GM18907 (cell line): ENCODE data around the gene UNCX.
"Not testable (repeated sequence)": the region's sequence is repeated elsewhere in the genome, so short reads cannot be mapped to it uniquely, and the experiment has no call there.

Experiments
- ATAC-seq: cut with Tn5 transposase; IDR thresholded peaks from one replicate; pipeline ENCODE4 v1.9.1; 2021; ENCODE audit warnings: mild to moderate bottlenecking, moderate library complexity; ENCODE audit not compliant: unreplicated experiment

The UNCX gene

GRCh38 chr7:1255080-1255816 lies 22.6 kb downstream of the UNCX start:
- ATAC-seq, result no peak

GRCh38 chr7:1255817-1256340 lies 23.2 kb downstream of the UNCX start:
- ATAC-seq, result no peak

- no peak for ATAC-seq
Measured at GRCh38 chr7:1256621-1257020, 23.9 kb downstream of the UNCX start.

DNA sequence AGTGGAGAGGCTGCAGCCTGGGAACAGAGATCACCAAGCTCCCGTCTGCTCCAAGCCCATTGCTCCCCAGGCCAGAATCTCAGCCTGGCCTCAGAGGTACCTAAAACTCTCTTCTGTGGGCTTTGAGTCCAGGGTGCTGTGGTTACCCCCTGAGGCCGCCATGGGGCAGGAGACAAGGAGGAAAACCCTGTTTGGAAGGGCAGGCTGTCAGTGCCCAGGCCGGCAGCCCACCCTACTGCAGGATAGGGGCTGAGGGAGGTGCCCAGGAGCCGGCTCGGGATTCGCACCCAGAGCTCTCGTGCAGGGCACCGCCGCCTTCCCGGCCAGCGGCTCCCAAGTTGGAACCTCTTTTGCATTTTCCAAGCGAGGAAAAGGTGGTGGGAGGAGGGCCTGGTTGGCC lies 24.5 kb downstream of the UNCX start:
- no peak for ATAC-seq

DNA sequence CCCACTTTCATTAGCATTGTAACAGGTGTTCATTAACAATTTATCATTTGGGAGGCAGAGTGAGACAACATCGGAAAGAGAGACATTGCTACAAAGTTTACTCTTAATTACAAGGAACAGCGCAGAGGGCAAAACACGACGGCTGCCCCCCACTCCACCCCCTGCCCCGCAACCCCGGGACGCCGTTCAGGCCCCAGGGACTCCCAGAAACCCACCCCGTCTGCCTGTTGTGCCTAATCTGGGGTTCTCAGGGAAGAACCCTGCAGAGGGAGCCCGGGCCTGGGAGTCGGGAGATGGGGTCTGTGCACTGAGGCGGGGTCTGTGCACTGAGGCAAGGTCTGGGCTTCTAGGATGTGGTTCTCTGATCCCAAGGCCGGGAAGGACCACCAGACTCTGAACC lies 25.2 kb downstream of the UNCX start:
- no peak for ATAC-seq

GRCh38 chr7:1259621-1260243 lies 27.1 kb downstream of the UNCX start:
- ATAC-seq, result no peak

- ATAC-seq, result no peak
Measured at GRCh38 chr7:1260244-1260635, 27.6 kb downstream of the UNCX start.

DNA sequence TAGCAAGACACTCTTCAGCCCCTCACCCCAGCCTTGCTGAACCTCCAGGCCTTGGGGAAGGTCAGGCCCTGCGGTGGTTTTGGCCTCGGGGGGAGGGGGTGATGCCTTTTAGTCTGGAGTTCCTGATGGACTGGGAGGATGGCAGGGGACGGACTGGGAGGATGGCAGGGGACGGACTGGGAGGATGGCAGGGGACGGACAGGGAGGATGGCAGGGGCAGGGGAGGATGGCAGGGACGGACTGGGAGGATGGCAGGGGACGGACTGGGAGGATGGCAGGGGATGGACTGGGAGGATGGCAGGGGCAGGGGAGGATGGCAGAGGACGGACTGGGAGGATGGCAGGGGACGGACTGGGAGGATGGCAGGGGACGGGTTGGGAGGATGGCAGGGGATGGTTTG lies 28.4 kb downstream of the UNCX start:
- ATAC-seq, result not testable (repeated sequence)

GRCh38 chr7:1262441-1262840 lies 29.8 kb downstream of the UNCX start:
- no peak for ATAC-seq

- no peak for ATAC-seq
Measured at GRCh38 chr7:1263391-1263951, 30.8 kb downstream of the UNCX start.

- ATAC-seq, result no peak
Measured at GRCh38 chr7:1264345-1265280, 31.9 kb downstream of the UNCX start.

DNA sequence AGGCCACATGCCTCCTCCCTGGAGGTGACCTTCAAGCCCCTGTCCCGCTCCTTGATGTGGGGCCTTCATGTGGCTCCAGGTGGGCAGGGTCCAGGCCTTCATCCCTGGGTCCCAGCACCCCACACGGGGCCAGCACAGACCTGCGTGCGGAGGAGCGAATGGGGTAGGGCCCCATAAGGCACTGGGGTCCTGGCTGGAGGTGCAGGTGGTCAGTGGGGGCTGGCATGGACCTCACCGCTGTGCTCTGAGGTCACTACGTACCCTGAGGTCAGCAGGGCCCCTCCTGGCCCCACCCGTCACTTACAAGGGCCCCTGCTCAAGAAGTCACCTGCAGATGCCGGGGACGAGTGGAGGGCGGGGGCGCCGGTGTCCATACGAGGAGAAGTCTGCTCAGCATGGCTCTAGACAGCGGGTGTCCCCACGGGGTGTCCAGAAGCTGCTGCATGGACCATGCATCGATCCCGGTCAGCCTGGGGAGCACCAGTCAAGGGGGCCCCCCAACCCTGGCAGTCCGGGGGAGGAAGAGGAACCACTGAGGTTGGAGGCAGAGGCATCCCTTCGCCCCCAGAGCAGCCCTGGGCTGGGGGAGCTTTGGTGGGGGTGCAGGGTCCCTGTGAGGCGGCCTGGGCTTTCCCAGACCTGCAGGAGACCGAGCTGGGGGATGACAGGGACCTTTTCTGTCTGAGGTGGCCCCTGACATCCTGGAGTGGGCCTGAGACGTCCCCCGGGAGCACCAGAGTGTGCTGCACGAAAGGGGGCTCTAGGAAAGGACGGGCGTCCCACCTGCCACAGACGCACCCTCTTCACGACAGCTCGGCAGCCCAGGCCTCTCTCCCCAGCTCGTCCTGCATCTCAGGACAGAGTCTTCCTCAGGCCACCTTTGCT lies 34.6 kb downstream of the UNCX start:
- no peak for ATAC-seq

- ATAC-seq, result no peak
Measured at GRCh38 chr7:1268076-1268815, 35.6 kb downstream of the UNCX start.

- no peak for ATAC-seq
Measured at GRCh38 chr7:1268866-1269265, 36.2 kb downstream of the UNCX start.

GRCh38 chr7:1269336-1269890 lies 36.7 kb downstream of the UNCX start:
- ATAC-seq, result no peak

DNA sequence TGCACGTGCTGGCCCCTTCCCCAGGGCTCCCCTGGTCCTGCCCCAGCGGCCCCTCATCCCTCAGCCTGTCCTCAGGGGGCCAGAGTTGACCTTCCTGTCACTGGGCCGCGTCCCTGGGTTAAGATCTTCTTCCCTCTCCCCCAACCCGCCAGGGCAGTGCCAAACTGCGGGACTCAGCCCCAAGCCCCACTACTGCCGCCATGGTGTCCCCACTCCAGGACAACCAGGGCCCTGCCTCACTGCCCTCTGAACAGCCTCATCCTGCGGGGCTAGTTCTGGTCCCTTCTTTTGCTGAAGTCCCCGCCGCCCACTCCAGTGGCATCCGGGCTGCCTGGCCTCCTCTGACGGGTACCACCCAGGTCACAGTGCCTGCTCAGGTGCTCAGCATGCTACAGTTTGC lies 37.5 kb downstream of the UNCX start:
- no peak for ATAC-seq

- ATAC-seq, result no peak
Measured at GRCh38 chr7:1271046-1271445, 38.4 kb downstream of the UNCX start.

- no peak for ATAC-seq
Measured at GRCh38 chr7:1271656-1272055, 39.0 kb downstream of the UNCX start.

DNA sequence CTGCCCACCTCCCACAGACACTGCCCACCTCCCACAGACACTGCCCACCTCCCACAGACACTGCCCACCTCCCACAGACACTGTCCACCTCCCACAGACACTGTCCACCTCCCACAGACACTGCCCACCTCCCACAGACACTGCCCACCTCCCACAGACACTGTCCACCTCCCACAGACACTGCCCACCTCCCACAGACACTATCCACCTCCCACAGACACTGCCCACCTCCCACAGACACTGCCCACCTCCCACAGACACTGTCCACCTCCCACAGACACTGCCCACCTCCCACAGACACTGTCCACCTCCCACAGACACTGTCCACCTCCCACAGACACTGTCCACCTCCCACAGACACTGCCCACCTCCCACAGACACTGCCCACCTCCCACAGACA lies 39.5 kb downstream of the UNCX start:
- not testable (repeated sequence) for ATAC-seq
